MV-4-11 (cell line): ENCODE data around the gene KRT36.

ENCODE experiments used
- DNase-seq: peaks from one replicate; lab custom pipeline; 2025; lab: John Stamatoyannopoulos, UW

The KRT36 gene

GRCh38 chr17:41500131-41500911 is 10.6 kb upstream of the KRT36 start:
- DNase-seq = no peak

GRCh38 chr17:41499714-41500113 is 10.0 kb upstream of the KRT36 start:
- no peak for DNase-seq

- peak; percentile 92 for DNase-seq
These were observed 8.6 kb upstream of the KRT36 start for GRCh38 chr17:41498276-41498675.

GRCh38 chr17:41496803-41497484 is 7.2 kb upstream of the KRT36 start:
- DNase-seq = peak; percentile 89

GRCh38 chr17:41494524-41494923 is 4.8 kb upstream of the KRT36 start:
- no peak for DNase-seq

- DNase-seq = no peak
These were observed 3.1 kb upstream of the KRT36 start for GRCh38 chr17:41492771-41493170.

- peak; percentile 69 for DNase-seq
These were observed 2.6 kb upstream of the KRT36 start for GRCh38 chr17:41492351-41492750.

GRCh38 chr17:41491476-41491875 is 1.8 kb upstream of the KRT36 start:
- no peak for DNase-seq

- peak; percentile 76 for DNase-seq
These were observed 585 bp upstream of the KRT36 start for GRCh38 chr17:41490000-41490990.

- no peak for DNase-seq
These were observed 2.7 kb downstream of the KRT36 start for GRCh38 chr17:41486809-41487530.

GRCh38 chr17:41486316-41486715 is 3.4 kb downstream of the KRT36 start:
- no peak for DNase-seq

GRCh38 chr17:41484920-41485904 is 4.5 kb downstream of the KRT36 start:
- no peak for DNase-seq

GRCh38 chr17:41483991-41484826 is 5.5 kb downstream of the KRT36 start:
- DNase-seq = no peak

- DNase-seq = no peak
These were observed 6.2 kb downstream of the KRT36 start for GRCh38 chr17:41483531-41483930.

GRCh38 chr17:41481036-41481435 is 8.7 kb downstream of the KRT36 start, which contains the start of gene KRT35:
Gene KRT35, minus strand, starts transcription at chr17:41481151. Its CDS starts 54 bp downstream, at chr17:41481097.
- no peak for DNase-seq

- DNase-seq = no peak
These were observed 9.1 kb downstream of the KRT36 start for GRCh38 chr17:41480581-41480980.

GRCh38 chr17:41480136-41480535 is 9.6 kb downstream of the KRT36 start:
- DNase-seq = peak; percentile 91

GRCh38 chr17:41478237-41478636 is 11.5 kb downstream of the KRT36 start:
- no peak for DNase-seq
